Fibroblast of pulmonary artery (primary cell): Measurements from ENCODE around the gene S1PR1.
A peak's percentile ranks its signal among the peaks of the same experiment; 100 is the strongest.
"Not testable (repeated sequence)": the region's sequence is repeated elsewhere in the genome, so short reads cannot be mapped to it uniquely, and the experiment has no call there.

Experiments used
- DNase-seq: peaks from one replicate; pipeline ENCODE4 v3.0.0-alpha.2; 2010; ENCODE audit warnings: low read depth
- H3K4me3 ChIP-seq: replicated peaks from 2 replicates; pipeline ENCODE4 v1.5.1; 2011; ENCODE audit warnings: low read depth, mild to moderate bottlenecking, control low read depth, low read length, moderate library complexity
- TF ChIP-seq, protein P1 (sequence below): IDR thresholded peaks from 2 replicates; pipeline ENCODE4 v1.5.1; 2011; ENCODE audit warnings: mild to moderate bottlenecking, control low read depth, low read length, inconsistent platforms; ENCODE audit errors: missing control alignments

Gene S1PR1

DNA sequence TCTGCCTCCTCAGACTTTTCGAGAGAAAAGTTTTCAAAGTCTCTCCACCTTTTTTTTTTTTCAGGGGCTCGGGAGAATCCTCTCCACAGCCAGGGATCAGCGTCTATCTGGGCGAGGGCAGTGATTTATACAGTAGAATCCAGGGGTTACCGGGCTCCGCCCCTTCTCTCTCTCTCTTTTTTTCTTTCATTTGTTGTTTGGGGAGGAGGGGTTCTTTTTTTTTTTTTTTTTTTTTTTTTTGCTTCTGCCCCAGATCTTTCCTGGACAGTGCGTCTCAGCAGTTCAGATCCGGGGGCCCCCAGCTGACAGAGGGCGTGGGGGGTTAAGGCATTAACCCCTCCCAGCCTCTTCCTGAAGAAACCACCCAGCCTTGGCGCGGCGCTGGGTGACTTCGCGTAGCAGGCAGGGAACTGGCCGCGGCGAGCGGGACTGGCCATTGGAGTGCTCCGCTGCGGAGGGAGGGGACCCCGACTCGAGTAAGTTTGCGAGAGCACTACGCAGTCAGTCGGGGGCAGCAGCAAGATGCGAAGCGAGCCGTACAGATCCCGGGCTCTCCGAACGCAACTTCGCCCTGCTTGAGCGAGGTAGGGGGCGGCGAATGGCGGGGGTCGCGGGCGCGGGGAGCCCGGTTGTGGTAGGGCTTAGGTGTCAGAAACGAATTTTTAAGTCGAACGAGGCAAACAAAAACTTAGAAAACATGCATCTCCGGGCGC, at the start of gene S1PR1:
TSS of gene S1PR1 (plus strand) at position 504 of the 713 bp plus-strand sequence. CDS start 1,966 bp downstream, outside the sequence.
- H3K4me3 ChIP-seq: peak within 1 kb of the TSS; percentile 98
- TF ChIP-seq, protein P1, sequence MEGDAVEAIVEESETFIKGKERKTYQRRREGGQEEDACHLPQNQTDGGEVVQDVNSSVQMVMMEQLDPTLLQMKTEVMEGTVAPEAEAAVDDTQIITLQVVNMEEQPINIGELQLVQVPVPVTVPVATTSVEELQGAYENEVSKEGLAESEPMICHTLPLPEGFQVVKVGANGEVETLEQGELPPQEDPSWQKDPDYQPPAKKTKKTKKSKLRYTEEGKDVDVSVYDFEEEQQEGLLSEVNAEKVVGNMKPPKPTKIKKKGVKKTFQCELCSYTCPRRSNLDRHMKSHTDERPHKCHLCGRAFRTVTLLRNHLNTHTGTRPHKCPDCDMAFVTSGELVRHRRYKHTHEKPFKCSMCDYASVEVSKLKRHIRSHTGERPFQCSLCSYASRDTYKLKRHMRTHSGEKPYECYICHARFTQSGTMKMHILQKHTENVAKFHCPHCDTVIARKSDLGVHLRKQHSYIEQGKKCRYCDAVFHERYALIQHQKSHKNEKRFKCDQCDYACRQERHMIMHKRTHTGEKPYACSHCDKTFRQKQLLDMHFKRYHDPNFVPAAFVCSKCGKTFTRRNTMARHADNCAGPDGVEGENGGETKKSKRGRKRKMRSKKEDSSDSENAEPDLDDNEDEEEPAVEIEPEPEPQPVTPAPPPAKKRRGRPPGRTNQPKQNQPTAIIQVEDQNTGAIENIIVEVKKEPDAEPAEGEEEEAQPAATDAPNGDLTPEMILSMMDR: no peak
- DNase-seq: peak; percentile 92

- H3K4me3 ChIP-seq: no peak overlapping the region
- TF ChIP-seq, protein P1: no peak
- peak; percentile 42 for DNase-seq
Observed at GRCh38 chr1:101187297-101187696, 49.5 kb upstream of the S1PR1 start.

DNA sequence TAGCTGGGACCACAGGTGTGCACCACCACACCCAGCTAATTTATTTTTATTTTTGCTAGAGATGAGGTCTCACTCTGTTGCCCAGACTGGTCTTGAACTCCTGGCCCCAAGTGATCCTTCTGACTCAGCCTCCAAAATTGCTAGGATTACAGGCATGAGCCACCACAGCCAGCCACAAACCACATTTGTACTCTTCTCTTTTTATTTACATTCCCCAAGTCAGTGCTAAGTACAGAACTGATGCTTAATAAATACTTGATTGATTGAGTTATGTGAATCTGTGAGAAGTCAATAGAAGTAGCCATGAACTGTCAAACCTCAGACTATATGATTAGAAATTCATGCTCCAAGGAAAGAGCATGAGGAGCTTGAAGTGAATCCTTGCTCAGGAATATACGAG, 48.5 kb upstream of the S1PR1 start:
- no peak for DNase-seq
- TF ChIP-seq, protein P1: no peak
- no peak overlapping the region for H3K4me3 ChIP-seq

DNA sequence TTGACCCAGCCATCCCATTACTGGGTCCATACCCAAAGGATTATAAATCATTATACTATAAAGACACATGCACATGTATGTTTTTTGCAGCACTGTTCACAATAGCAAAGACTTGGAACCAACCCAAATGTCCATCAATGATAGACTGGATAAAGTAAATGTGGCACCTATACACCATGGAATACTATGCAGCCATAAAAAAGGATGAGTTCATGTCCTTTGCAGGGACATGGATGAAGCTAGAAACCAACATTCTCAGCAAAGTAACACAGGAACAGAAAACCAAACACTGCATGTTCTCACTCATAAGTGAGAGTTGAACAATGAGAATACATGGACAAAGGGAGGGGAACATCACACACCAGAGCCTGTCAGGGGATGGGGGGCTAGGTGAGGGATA, 47.9 kb upstream of the S1PR1 start:
- not testable (repeated sequence) for H3K4me3 ChIP-seq, DNase-seq

DNA sequence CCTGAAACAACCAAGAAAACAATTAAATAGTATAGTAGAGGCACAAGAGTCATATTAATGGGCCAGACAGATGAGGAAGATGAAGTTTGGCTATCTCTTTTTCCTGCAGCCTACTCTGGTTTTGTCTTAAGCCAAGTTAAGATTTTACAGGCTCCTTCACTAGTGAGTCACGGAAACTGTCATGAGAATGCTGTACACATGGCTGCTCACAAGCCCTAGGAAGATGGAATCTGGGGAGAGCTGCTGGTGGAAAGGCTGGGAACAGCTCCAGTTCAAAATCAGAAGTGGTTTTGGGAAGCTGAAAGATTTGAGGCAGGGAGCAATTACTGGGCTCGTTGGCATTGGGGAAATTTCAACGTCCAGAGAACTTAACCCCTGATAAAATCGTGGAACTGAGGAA, 46.4 kb upstream of the S1PR1 start:
- peak; percentile 53 for DNase-seq
- no peak overlapping the region for H3K4me3 ChIP-seq
- TF ChIP-seq, protein P1: no peak

- H3K4me3 ChIP-seq: no peak overlapping the region
- TF ChIP-seq, protein P1: no peak
- no peak for DNase-seq
Observed at GRCh38 chr1:101191049-101191448, 45.8 kb upstream of the S1PR1 start.

DNA sequence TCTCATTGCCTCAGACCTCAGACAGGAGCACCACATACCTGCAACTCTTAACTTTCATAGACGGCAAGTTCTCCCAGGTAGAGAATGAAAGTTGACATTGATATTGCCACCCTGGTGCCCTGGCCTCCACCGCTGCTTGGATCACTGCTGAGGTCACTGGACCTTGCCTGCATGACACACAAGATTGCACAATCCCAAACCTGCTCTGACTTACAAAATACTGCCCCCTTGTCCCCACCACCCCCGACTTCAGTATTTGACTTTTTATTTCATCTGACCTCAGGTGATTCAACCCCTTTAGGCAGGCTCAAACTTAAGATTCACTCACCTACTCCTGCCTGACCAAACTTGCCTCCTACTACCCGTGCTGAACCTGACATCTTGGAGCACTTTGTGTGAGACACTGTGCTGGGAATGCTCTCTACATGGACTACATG, 43.1 kb upstream of the S1PR1 start:
- TF ChIP-seq, protein P1: no peak
- DNase-seq: no peak
- H3K4me3 ChIP-seq: no peak overlapping the region
